GM12878 (cell line): ENCODE results near the gene NCLN. TPM values are rescaled to one million over a fixed set of nuclear protein-coding genes. Genes with fewer than 3 reads are reported as not detected.

Experiments
- ATAC-seq: fragments of 200-7000 bp; cut with Tn5 transposase; 3 replicates; pipeline ENCODE4 v1.9.1; 2020; ENCODE audit warnings: mild to moderate bottlenecking, moderate library complexity
- BruUV-seq: library from RNA; stranded (reverse); fragments of 400-500 nt; replicated peaks from 2 replicates; lab custom pipeline; 2021; lab: Mats Ljungman, UMichigan
- CTCF ChIA-PET: fragments of 300-600 bp; sonication (Branson Sonifier 250); formaldehyde crosslinking; extraction: SDS; loops from one replicate; lab custom pipeline; 2021; ENCODE audit warnings: inconsistent platforms; lab: Yijun Ruan, JAX
- POLR2A ChIA-PET: fragments of 350-600 bp; formaldehyde crosslinking; extraction: SDS; loops from one replicate; lab custom pipeline; 2021; ENCODE audit warnings: inconsistent platforms; lab: Charles Lee
- RAD21 ChIA-PET: fragments of 300-600 bp; sonication (Branson Sonifier 250); formaldehyde crosslinking; loops from one replicate; lab custom pipeline; 2023; ENCODE audit warnings: antibody characterized with exemption; ENCODE audit not compliant: unreplicated experiment; lab: Charles Lee
- SMC1A ChIA-PET: fragments of 300-600 bp; sonication (Branson Sonifier 250); formaldehyde crosslinking; loops from one replicate; lab custom pipeline; 2023; ENCODE audit not compliant: unreplicated experiment, uncharacterized antibody; lab: Charles Lee
- DNase-seq: peaks from one replicate; pipeline ENCODE4 v3.0.0-alpha.2; 2011; ENCODE audit warnings: low read depth, low spot score
- FAIRE-seq: peaks from 3 replicates; lab custom pipeline; 2011; peaks lifted over from hg19 to GRCh38; lab: Jason Lieb, UNC
- H2AFZ ChIP-seq: 2 replicates; pipeline ENCODE4 v1.6.0; 2011; ENCODE audit warnings: low read depth, low read length, control low read depth; ENCODE audit not compliant: control insufficient read depth
- H3K27ac ChIP-seq: 2 replicates; pipeline ENCODE4 v1.5.1; 2011; ENCODE audit warnings: control low read depth; ENCODE audit not compliant: control insufficient read depth, insufficient read depth
- H3K27me3 ChIP-seq, 2 experiments: replicated peaks in 1 of 2; 2 replicates each; pipeline versions ENCODE4 v1.6.0 to v1.6.1; 2011; ENCODE audit warnings: low read length in 1 of 2; ENCODE audit not compliant: control insufficient read depth in 2 of 2, insufficient read depth in 2 of 2
- H3K36me3 ChIP-seq, 2 experiments: 2 replicates each; pipeline ENCODE4 v1.5.1; 2011; ENCODE audit warnings: low read length in 1 of 2; ENCODE audit not compliant: control insufficient read depth in 2 of 2, insufficient read depth in 2 of 2
- H3K4me1 ChIP-seq: 2 replicates; pipeline ENCODE4 v1.6.1; 2011; ENCODE audit warnings: mild to moderate bottlenecking, low read length, moderate library complexity, mixed read lengths; ENCODE audit not compliant: control insufficient read depth, insufficient read depth
- H3K4me2 ChIP-seq: 2 replicates; pipeline ENCODE4 v1.6.0; 2011; ENCODE audit warnings: control low read depth; ENCODE audit not compliant: control insufficient read depth, insufficient read depth
- H3K4me3 ChIP-seq: fragments of 200-600 bp; sonication (generic); 2 replicates; pipeline ENCODE4 v1.5.1; 2016
- H3K79me2 ChIP-seq: 2 replicates; pipeline ENCODE4 v1.6.0; 2011; ENCODE audit warnings: low read length; ENCODE audit not compliant: control insufficient read depth, insufficient read depth
- H3K9ac ChIP-seq: 2 replicates; pipeline ENCODE4 v1.8.0; 2011; ENCODE audit warnings: low read length, control low read depth, mixed read lengths; ENCODE audit not compliant: control insufficient read depth, insufficient read depth
- H3K9me3 ChIP-seq: replicated peaks from 3 replicates; pipeline ENCODE4 v1.5.1; 2011; ENCODE audit warnings: mild to moderate bottlenecking, low read length; ENCODE audit not compliant: control insufficient read depth, insufficient read depth
- H4K20me1 ChIP-seq: 2 replicates; pipeline ENCODE4 v1.6.0; 2011; ENCODE audit not compliant: control insufficient read depth, insufficient read depth
- BACH1 ChIP-seq: fragments of 450-650 bp; IDR thresholded peaks from 2 replicates; pipeline ENCODE4 v1.6.1; 2017; ENCODE audit warnings: mild to moderate bottlenecking, borderline replicate concordance
- BMI1 ChIP-seq: fragments of 450-650 bp; IDR thresholded peaks from 2 replicates; pipeline ENCODE4 v1.6.1; 2016; ENCODE audit warnings: mild to moderate bottlenecking, moderate library complexity, borderline replicate concordance
- CHD2 ChIP-seq: IDR thresholded peaks from 2 replicates; pipeline ENCODE4 v1.6.1; 2011; ENCODE audit warnings: low read depth, low read length, improper control_type of control experiment, borderline replicate concordance
- CREM ChIP-seq: IDR thresholded peaks from 2 replicates; pipeline ENCODE4 v1.6.1; 2014; ENCODE audit warnings: antibody characterized with exemption, low read depth
- FOXK2 ChIP-seq: fragments of 450-650 bp; IDR thresholded peaks from 2 replicates; pipeline ENCODE4 v1.6.1; 2017; ENCODE audit warnings: mild to moderate bottlenecking, moderate library complexity
- GABPA ChIP-seq: IDR thresholded peaks from 2 replicates; pipeline ENCODE4 v1.6.1; 2014; ENCODE audit warnings: antibody characterized with exemption, low read depth, mild to moderate bottlenecking, inconsistent platforms
- LARP7 ChIP-seq: fragments of 450-650 bp; IDR thresholded peaks from 2 replicates; pipeline ENCODE4 v1.6.1; 2017; ENCODE audit warnings: mild to moderate bottlenecking
- MEF2A ChIP-seq: IDR thresholded peaks from 2 replicates; pipeline ENCODE4 v1.6.1; 2011; ENCODE audit warnings: low read depth, mild to moderate bottlenecking, low read length, moderate library complexity; ENCODE audit not compliant: insufficient read depth
- MYC ChIP-seq: IDR thresholded peaks from 2 replicates; pipeline ENCODE4 v1.6.1; 2011; ENCODE audit warnings: mild to moderate bottlenecking, low read length, moderate library complexity, inconsistent platforms; ENCODE audit not compliant: insufficient read depth, insufficient replicate concordance, insufficient read length, severe bottlenecking
- RFX5 ChIP-seq: IDR thresholded peaks from 2 replicates; pipeline ENCODE4 v1.6.1; 2011; ENCODE audit warnings: low read depth, low read length, improper control_type of control experiment
- SREBF2 ChIP-seq: IDR thresholded peaks from 2 replicates; pipeline ENCODE4 v1.6.1; 2012; ENCODE audit warnings: mild to moderate bottlenecking, low read length
- ZNF217 ChIP-seq: fragments of 450-650 bp; IDR thresholded peaks from 2 replicates; pipeline ENCODE4 v1.6.1; 2017; ENCODE audit warnings: antibody characterized with exemption, mild to moderate bottlenecking
- ZNF622 ChIP-seq: fragments of 450-650 bp; IDR thresholded peaks from 2 replicates; pipeline ENCODE4 v1.6.1; 2017; ENCODE audit warnings: mild to moderate bottlenecking, inconsistent platforms
- WGBS: methylation state at CpG from one replicate; pipeline ENCODE4 v1.1.6; 2016; ENCODE audit warnings: low lambda C conversion rate; ENCODE audit not compliant: insufficient replicate concordance, insufficient coverage; ENCODE audit errors: missing lambda C conversion rate; 5-methylcytosine and 5-hydroxymethylcytosine counted together
- in situ Hi-C: fragments of 300-500 bp; cut with MboI; formaldehyde crosslinking; loops from 9 replicates; pipeline ENCODE4 v1.14.3; 2018; ENCODE audit warnings: mixed read lengths
- intact Hi-C: fragments of 100-400 bp; cut with micrococcal nuclease; formaldehyde crosslinking; loops from one replicate; pipeline ENCODE4 v1.14.2; 2022; ENCODE audit not compliant: unreplicated experiment
- polyA plus RNA-seq, 11 experiments: library from polyadenylated mRNA; depleted of rRNA in 4 of 11; unstranded in 6 of 11; stranded (reverse) in 5 of 11; fragments of >200 nt; fragmentation: Nextera tagmentation in 4 of 11; fragmentation: Illumina TruSeq in 1 of 11; extraction: Ambion mirVana in 4 of 11; extraction: Trizol in 1 of 11; gene quantifications; 1 replicate in 1 of 11; 2 replicates in 10 of 11; pipeline versions ENCODE4 v1.2.1 to v1.2.3, GENCODE V29; 2011 to 2016; ENCODE audit warnings: inconsistent platforms in 2 of 11, missing spikeins in 2 of 11, low read depth in 1 of 11
- total RNA-seq, 4 experiments: library from RNA; depleted of rRNA in 3 of 4; stranded (reverse); fragments of >200 nt in 3 of 4; fragmentation: Illumina TruSeq in 1 of 4; extraction: Trizol in 1 of 4; gene quantifications; 2 replicates each; pipeline versions ENCODE4 v1.2.1 to v1.2.3, GENCODE V29; 2013 to 2021
- TF ChIP-seq, protein P1 (sequence below): fragments of 450-650 bp; formaldehyde crosslinking; IDR thresholded peaks from 2 replicates; pipeline ENCODE4 v1.5.0; 2022; ENCODE audit warnings: mild to moderate bottlenecking, missing genetic modification characterization
- TF ChIP-seq, protein P2 (sequence below): fragments of 150-350 bp; IDR thresholded peaks from 2 replicates; pipeline ENCODE4 v1.6.1; 2014; ENCODE audit warnings: mild to moderate bottlenecking, low read depth, low read length
- TF ChIP-seq, protein P3 (sequence below): IDR thresholded peaks from 2 replicates; pipeline ENCODE4 v1.6.1; 2012; ENCODE audit warnings: improper control_type of control experiment, low read depth, low read length; ENCODE audit not compliant: insufficient replicate concordance

Gene NCLN
- total and polyA plus RNA-seq, 10 of the 15 experiments (the other 5 are each of a cell fraction or from before 2014, with no cell fraction given) = 2.2 to 79.1 (median 36.0) TPM

GRCh38 chr19:3236272-3236671 lies 50.5 kb downstream of the NCLN start:
- Histone ChIP-seq H3K9ac (no peak overlapping the region), H3K36me3 (no peaks in the 10 kb centered on the region), H2AFZ (no peak overlapping the region), H3K27ac (no peak overlapping the region), H3K79me2 (no peaks in the 10 kb centered on the region), H3K27me3 (no peaks in the 10 kb centered on the region), H3K4me3 (no peak overlapping the region), H3K9me3 (no peaks in the 10 kb centered on the region), H3K4me1 (no peaks in the 10 kb centered on the region), H3K4me2 (no peak overlapping the region), H4K20me1 (no peaks in the 10 kb centered on the region)
- in situ Hi-C loops = no loop called here
- ChIA-PET POLR2A (no interaction called here), RAD21 (no interaction called here), SMC1A (interaction anchor here (0.8 kb wide), 1 partner anchor 9 kb away, joined by 3 read pairs; no protein-coding TSS in a partner anchor), CTCF (no interaction called here)
- DNase-seq = no peak
- intact Hi-C loops = no loop called here
- FAIRE-seq = no peak
- ATAC-seq = no peak
- no TSS peak for BruUV-seq
- 20% methylated on average over 4 of the region's 4 CpGs for WGBS
- TF ChIP-seq MEF2A (no peak), LARP7 (no peak), GABPA (no peak), MYC (no peak), FOXK2 (no peak), RFX5 (no peak), BACH1 (no peak), BMI1 (no peak), CHD2 (no peak), CREM (no peak), SREBF2 (no peak), ZNF622 (no peak), ZNF217 (no peak)
- TF ChIP-seq, protein P1, sequence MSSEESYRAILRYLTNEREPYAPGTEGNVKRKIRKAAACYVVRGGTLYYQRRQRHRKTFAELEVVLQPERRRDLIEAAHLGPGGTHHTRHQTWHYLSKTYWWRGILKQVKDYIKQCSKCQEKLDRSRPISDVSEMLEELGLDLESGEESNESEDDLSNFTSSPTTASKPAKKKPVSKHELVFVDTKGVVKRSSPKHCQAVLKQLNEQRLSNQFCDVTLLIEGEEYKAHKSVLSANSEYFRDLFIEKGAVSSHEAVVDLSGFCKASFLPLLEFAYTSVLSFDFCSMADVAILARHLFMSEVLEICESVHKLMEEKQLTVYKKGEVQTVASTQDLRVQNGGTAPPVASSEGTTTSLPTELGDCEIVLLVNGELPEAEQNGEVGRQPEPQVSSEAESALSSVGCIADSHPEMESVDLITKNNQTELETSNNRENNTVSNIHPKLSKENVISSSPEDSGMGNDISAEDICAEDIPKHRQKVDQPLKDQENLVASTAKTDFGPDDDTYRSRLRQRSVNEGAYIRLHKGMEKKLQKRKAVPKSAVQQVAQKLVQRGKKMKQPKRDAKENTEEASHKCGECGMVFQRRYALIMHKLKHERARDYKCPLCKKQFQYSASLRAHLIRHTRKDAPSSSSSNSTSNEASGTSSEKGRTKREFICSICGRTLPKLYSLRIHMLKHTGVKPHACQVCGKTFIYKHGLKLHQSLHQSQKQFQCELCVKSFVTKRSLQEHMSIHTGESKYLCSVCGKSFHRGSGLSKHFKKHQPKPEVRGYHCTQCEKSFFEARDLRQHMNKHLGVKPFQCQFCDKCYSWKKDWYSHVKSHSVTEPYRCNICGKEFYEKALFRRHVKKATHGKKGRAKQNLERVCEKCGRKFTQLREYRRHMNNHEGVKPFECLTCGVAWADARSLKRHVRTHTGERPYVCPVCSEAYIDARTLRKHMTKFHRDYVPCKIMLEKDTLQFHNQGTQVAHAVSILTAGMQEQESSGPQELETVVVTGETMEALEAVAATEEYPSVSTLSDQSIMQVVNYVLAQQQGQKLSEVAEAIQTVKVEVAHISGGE (CRISPR knock-in tag) = no peak
- TF ChIP-seq, protein P2, sequence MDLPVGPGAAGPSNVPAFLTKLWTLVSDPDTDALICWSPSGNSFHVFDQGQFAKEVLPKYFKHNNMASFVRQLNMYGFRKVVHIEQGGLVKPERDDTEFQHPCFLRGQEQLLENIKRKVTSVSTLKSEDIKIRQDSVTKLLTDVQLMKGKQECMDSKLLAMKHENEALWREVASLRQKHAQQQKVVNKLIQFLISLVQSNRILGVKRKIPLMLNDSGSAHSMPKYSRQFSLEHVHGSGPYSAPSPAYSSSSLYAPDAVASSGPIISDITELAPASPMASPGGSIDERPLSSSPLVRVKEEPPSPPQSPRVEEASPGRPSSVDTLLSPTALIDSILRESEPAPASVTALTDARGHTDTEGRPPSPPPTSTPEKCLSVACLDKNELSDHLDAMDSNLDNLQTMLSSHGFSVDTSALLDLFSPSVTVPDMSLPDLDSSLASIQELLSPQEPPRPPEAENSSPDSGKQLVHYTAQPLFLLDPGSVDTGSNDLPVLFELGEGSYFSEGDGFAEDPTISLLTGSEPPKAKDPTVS = no peak
- TF ChIP-seq, protein P3, sequence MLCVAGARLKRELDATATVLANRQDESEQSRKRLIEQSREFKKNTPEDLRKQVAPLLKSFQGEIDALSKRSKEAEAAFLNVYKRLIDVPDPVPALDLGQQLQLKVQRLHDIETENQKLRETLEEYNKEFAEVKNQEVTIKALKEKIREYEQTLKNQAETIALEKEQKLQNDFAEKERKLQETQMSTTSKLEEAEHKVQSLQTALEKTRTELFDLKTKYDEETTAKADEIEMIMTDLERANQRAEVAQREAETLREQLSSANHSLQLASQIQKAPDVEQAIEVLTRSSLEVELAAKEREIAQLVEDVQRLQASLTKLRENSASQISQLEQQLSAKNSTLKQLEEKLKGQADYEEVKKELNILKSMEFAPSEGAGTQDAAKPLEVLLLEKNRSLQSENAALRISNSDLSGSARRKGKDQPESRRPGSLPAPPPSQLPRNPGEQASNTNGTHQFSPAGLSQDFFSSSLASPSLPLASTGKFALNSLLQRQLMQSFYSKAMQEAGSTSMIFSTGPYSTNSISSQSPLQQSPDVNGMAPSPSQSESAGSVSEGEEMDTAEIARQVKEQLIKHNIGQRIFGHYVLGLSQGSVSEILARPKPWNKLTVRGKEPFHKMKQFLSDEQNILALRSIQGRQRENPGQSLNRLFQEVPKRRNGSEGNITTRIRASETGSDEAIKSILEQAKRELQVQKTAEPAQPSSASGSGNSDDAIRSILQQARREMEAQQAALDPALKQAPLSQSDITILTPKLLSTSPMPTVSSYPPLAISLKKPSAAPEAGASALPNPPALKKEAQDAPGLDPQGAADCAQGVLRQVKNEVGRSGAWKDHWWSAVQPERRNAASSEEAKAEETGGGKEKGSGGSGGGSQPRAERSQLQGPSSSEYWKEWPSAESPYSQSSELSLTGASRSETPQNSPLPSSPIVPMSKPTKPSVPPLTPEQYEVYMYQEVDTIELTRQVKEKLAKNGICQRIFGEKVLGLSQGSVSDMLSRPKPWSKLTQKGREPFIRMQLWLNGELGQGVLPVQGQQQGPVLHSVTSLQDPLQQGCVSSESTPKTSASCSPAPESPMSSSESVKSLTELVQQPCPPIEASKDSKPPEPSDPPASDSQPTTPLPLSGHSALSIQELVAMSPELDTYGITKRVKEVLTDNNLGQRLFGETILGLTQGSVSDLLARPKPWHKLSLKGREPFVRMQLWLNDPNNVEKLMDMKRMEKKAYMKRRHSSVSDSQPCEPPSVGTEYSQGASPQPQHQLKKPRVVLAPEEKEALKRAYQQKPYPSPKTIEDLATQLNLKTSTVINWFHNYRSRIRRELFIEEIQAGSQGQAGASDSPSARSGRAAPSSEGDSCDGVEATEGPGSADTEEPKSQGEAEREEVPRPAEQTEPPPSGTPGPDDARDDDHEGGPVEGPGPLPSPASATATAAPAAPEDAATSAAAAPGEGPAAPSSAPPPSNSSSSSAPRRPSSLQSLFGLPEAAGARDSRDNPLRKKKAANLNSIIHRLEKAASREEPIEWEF = no peak
